Memory B cell (primary cell): Measurements from ENCODE around the gene HECTD3.
"Not testable (repeated sequence)": the region's sequence is repeated elsewhere in the genome, so short reads cannot be mapped to it uniquely, and the experiment has no call there.

ENCODE experiments used
- ATAC-seq: fragments of 150-1000 bp; cut with Tn5 transposase; 2 replicates; pipeline ENCODE4 v1.10.0; 2021; ENCODE audit warnings: low read depth, mild to moderate bottlenecking, moderate library complexity
- DNase-seq, 2 donors: peaks; one replicate each; pipeline ENCODE4 v3.0.0; 2022; ENCODE audit warnings: low spot score in 2 of 2
- H3K27ac Mint-ChIP-seq: one replicate; pipeline ENCODE4 v1.8.0; 2022; ENCODE audit warnings: mild to moderate bottlenecking, moderate library complexity, mixed read lengths
- H3K27me3 Mint-ChIP-seq: one replicate; pipeline ENCODE4 v1.8.0; 2022; ENCODE audit warnings: mixed read lengths
- H3K36me3 Mint-ChIP-seq: one replicate; pipeline ENCODE4 v1.8.0; 2022; ENCODE audit warnings: mild to moderate bottlenecking, mixed read lengths
- H3K4me1 Mint-ChIP-seq: one replicate; pipeline ENCODE4 v1.8.0; 2022; ENCODE audit warnings: mixed read lengths
- H3K4me3 Mint-ChIP-seq: one replicate; pipeline ENCODE4 v1.8.0; 2022; ENCODE audit warnings: mild to moderate bottlenecking, moderate library complexity, mixed read lengths
- H3K9me3 Mint-ChIP-seq: one replicate; pipeline ENCODE4 v1.8.0; 2022; ENCODE audit warnings: mixed read lengths

Gene HECTD3

DNA sequence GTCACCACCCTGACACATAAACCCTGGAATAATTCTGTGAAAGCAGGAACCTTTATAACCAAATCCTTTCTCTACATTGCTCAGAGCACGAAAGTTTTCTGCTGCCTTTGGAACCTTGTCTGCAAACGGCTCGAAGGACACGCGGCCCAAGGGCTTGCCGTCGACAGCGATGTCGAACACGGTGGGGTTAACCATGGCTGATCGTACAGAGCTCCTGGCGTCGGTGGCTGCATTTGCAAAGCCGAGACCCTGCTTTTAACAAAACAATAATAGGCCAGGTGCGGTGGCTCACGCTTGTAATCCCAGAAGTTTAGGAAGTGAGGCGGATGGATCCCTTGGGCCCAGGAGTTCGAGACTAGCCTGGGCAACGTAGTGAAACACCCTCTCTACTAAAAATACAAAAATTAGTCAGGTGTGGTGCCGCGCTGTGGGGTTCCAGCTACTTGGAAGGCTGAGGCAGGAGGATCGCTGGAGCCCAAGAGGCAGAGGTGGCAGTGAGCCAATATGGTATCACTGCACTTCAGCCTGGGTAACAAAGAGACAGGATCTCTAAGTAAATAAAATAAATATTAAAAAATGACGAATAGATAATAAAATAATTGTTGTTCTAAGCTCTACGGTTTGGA lies 22.5 kb downstream of the HECTD3 start:
- H3K27me3 Mint-ChIP-seq = no peaks in the 10 kb centered on the region

GRCh38 chr1:44985747-44986359 lies 25.3 kb downstream of the HECTD3 start:
- no peaks in the 10 kb centered on the region for H3K9me3 Mint-ChIP-seq

More for the DNA sequence above, 22.5 kb downstream of the HECTD3 start:
- DNase-seq (no peak), ATAC-seq (no peak)
- no peak overlapping the region for H3K27ac Mint-ChIP-seq
- peak overlapping the region; percentile 57 for H3K4me3 Mint-ChIP-seq
- no peaks in the 10 kb centered on the region for H3K9me3 Mint-ChIP-seq
- peaks cover 13% of the 10 kb centered on the region for H3K4me1 Mint-ChIP-seq
- no peaks in the 10 kb centered on the region for H3K36me3 Mint-ChIP-seq

GRCh38 chr1:44977372-44977771 lies 33.8 kb downstream of the HECTD3 start:
- not testable (repeated sequence) for H3K4me3 Mint-ChIP-seq, H3K27me3 Mint-ChIP-seq, ATAC-seq, DNase-seq, H3K27ac Mint-ChIP-seq, H3K9me3 Mint-ChIP-seq, H3K4me1 Mint-ChIP-seq
- H3K36me3 Mint-ChIP-seq = peaks cover 36% of the 10 kb centered on the region

More at GRCh38 chr1:44985747-44986359, 25.3 kb downstream of the HECTD3 start:
- H3K27me3 Mint-ChIP-seq = no peaks in the 10 kb centered on the region
- peak overlapping the region; percentile 100 for H3K4me3 Mint-ChIP-seq
- ATAC-seq (no peak), DNase-seq (no peak)
- peaks cover 3% of the 10 kb centered on the region for H3K36me3 Mint-ChIP-seq
- H3K27ac Mint-ChIP-seq = peak overlapping the region; percentile 80
- peaks cover 13% of the 10 kb centered on the region for H3K4me1 Mint-ChIP-seq

DNA sequence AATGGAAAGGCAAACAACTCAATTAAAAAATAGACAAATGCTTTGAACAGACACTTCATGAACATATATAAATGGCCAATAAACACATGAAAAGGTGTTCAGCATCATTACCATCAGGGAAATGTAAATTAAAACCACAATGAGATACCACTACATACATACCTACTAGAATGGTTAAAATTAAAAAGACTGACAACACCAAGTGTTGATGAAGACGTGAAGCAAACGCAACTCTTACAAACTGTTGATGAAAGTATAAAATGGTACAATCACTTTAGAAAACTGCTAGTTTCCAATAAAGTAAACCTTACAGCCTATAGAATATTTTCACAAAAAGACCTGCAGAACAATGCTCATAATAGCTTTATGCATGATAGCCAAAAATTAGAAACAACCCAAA lies 34.9 kb downstream of the HECTD3 start:
- H3K27me3 Mint-ChIP-seq = no peaks in the 10 kb centered on the region
- DNase-seq (no peak), ATAC-seq (no peak)
- H3K9me3 Mint-ChIP-seq = peaks cover 8% of the 10 kb centered on the region
- peaks cover 41% of the 10 kb centered on the region for H3K36me3 Mint-ChIP-seq
- peaks cover 10% of the 10 kb centered on the region for H3K4me1 Mint-ChIP-seq
- no peak overlapping the region for H3K4me3 Mint-ChIP-seq
- H3K27ac Mint-ChIP-seq = no peak overlapping the region

GRCh38 chr1:44973645-44974044 lies 37.5 kb downstream of the HECTD3 start:
- peaks cover 8% of the 10 kb centered on the region for H3K9me3 Mint-ChIP-seq
- H3K27ac Mint-ChIP-seq = peak overlapping the region; percentile 74
- peaks cover 42% of the 10 kb centered on the region for H3K36me3 Mint-ChIP-seq
- no peaks in the 10 kb centered on the region for H3K27me3 Mint-ChIP-seq
- peak overlapping the region; percentile 18 for H3K4me3 Mint-ChIP-seq
- ATAC-seq = peak; percentile 89
- peaks cover 10% of the 10 kb centered on the region for H3K4me1 Mint-ChIP-seq
- no peak for DNase-seq

GRCh38 chr1:44970317-44970716 lies 40.8 kb downstream of the HECTD3 start:
- no peak for DNase-seq

DNA sequence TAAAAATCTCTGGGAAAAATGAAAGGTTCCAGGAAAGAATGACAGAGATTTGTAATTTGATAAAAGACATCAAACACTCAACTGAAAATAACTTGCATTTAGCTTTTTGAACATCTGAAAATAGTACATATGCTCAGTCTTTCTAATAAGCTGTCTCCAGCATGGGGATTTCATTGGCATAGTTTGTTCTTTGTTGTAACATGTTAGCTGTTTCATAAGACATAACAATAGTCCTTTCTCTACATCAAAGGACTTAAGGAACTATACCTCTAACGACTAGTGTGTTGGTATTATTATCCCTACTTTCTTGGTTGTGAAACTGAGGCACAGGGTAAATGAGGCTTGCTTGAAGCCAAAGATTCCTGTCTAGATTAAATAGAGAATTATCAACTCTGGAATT lies 46.7 kb downstream of the HECTD3 start:
- Mint-ChIP-seq H3K27ac (no peak overlapping the region), H3K9me3 (no peaks in the 10 kb centered on the region), H3K4me1 (peaks cover 3% of the 10 kb centered on the region), H3K36me3 (peaks cover 9% of the 10 kb centered on the region), H3K27me3 (no peaks in the 10 kb centered on the region), H3K4me3 (no peak overlapping the region)
- no peak for DNase-seq
- ATAC-seq = no peak

More at GRCh38 chr1:44970317-44970716, 40.8 kb downstream of the HECTD3 start:
- Mint-ChIP-seq H3K4me1 (peaks cover 10% of the 10 kb centered on the region), H3K27me3 (no peaks in the 10 kb centered on the region), H3K36me3 (peaks cover 18% of the 10 kb centered on the region), H3K9me3 (peaks cover 1% of the 10 kb centered on the region), H3K4me3 (no peak overlapping the region), H3K27ac (no peak overlapping the region)
- no peak for ATAC-seq

DNA sequence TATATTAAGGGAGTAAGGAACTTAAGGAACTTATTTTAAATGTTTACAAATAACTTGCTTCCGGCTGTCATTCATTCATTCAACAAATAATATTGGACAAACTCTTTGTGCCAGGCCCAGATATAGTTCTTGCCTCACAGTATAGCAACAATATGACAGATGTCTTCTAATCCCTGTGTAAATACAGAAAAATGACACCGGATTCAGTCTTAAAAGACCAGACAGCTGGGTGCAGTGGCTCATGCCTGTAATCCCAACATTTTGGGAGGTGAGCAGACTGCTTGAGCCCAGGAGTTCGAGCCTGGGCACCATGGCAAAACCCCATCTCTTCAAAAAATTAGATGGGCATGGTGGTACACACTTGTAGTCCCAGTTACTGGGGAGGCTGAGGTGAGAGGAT lies 48.4 kb downstream of the HECTD3 start:
- DNase-seq (no peak), ATAC-seq (no peak)
- H3K36me3 Mint-ChIP-seq = peaks cover 11% of the 10 kb centered on the region
- no peaks in the 10 kb centered on the region for H3K27me3 Mint-ChIP-seq
- no peaks in the 10 kb centered on the region for H3K9me3 Mint-ChIP-seq
- H3K4me3 Mint-ChIP-seq = no peak overlapping the region
- H3K27ac Mint-ChIP-seq = no peak overlapping the region
- peaks cover 3% of the 10 kb centered on the region for H3K4me1 Mint-ChIP-seq

- not testable (repeated sequence) for H3K9me3 Mint-ChIP-seq
Measured at GRCh38 chr1:44962022-44962421, 49.1 kb downstream of the HECTD3 start.

DNA sequence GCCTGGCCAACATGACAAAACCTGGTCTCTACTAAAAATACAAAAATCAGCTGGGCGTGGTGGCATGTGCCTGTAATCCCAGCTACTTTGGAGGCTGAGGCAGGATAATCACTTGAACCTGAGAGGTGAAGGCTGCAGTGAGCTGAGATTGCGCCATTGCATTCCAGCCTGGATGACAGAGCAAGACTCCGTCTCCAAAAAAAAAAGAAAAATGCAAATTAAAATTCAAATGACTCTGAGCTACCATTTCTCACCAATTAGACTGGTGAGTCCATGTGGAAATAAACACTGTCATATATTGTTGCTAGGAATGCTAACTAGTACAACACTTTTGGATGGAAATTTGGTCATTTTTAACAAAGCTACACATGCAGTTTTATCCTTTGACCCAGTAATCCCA lies 53.6 kb downstream of the HECTD3 start:
- H3K4me1 Mint-ChIP-seq, H3K27ac Mint-ChIP-seq, H3K4me3 Mint-ChIP-seq, H3K9me3 Mint-ChIP-seq, H3K27me3 Mint-ChIP-seq, DNase-seq, ATAC-seq: not testable (repeated sequence)
- peaks cover 17% of the 10 kb centered on the region for H3K36me3 Mint-ChIP-seq

More at GRCh38 chr1:44962022-44962421, 49.1 kb downstream of the HECTD3 start:
- not testable (repeated sequence) for H3K27ac Mint-ChIP-seq, H3K4me1 Mint-ChIP-seq, H3K27me3 Mint-ChIP-seq, ATAC-seq, DNase-seq, H3K4me3 Mint-ChIP-seq
- peaks cover 11% of the 10 kb centered on the region for H3K36me3 Mint-ChIP-seq

DNA sequence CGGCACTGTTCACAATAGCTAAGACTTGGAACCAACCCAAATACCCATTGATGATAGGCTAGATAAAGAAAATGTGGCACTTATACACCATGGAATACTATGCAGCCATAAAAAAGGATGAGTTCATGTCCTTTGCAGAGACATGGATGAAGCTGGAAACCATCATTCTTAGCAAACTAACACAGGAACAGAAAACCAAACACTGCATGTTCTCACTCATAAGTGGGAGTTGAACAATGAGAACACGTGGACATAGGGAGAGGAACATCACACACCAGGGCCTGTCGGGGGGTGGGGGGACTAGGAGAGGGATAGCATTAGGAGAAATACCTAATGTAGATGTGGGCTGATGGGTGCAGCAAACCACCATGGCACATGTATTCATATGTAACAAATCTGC lies 55.0 kb downstream of the HECTD3 start:
- not testable (repeated sequence) for H3K27ac Mint-ChIP-seq, ATAC-seq, H3K4me3 Mint-ChIP-seq, H3K27me3 Mint-ChIP-seq, H3K9me3 Mint-ChIP-seq, H3K4me1 Mint-ChIP-seq, DNase-seq
- H3K36me3 Mint-ChIP-seq = peaks cover 14% of the 10 kb centered on the region
